ENCODE data around the gene RPS8. TPM values are rescaled to one million over a fixed set of nuclear protein-coding genes. Genes with fewer than 3 reads are reported as not detected.
"Not testable (repeated sequence)": the region's sequence is repeated elsewhere in the genome, so short reads cannot be mapped to it uniquely, and the experiment has no call there.

The RPS8 gene
- total and polyA plus RNA-seq, 2 experiments from 2014 or later: 534 to 2,166 TPM

- no peaks in the 10 kb centered on the region for H3K27me3 ChIP-seq
- H3K9me3 ChIP-seq (ENCODE audit: low read depth): no peaks in the 10 kb centered on the region
- H3K36me3 ChIP-seq: no peaks in the 10 kb centered on the region
- DNase-seq (ENCODE audit: low read depth in 1 of 2, low spot score in 1 of 2): peak; percentile 91 to 94
- TF ChIP-seq CTCF (IDR thresholded peaks at IDR 0.05; ENCODE audit: low read depth, low read length): peak; percentile 9
- H3K4me1 ChIP-seq (ENCODE audit: low read depth): no peaks in the 10 kb centered on the region
- peak overlapping the region; percentile 98 for H3K27ac ChIP-seq
- peak overlapping the region; percentile 23 for H3K4me3 ChIP-seq
These were observed 44.4 kb downstream of the RPS8 start for GRCh38 chr1:44819608-44820327.

GRCh38 chr1:44820328-44821239 is 45.2 kb downstream of the RPS8 start:
- H3K27me3 ChIP-seq: no peaks in the 10 kb centered on the region
- H3K4me1 ChIP-seq (ENCODE audit: low read depth): no peaks in the 10 kb centered on the region
- no peak for DNase-seq (ENCODE audit: low read depth in 1 of 2, low spot score in 1 of 2)
- peak overlapping the region; percentile 23 for H3K4me3 ChIP-seq
- peak overlapping the region; percentile 98 for H3K27ac ChIP-seq
- no peak for TF ChIP-seq CTCF (IDR thresholded peaks at IDR 0.05; ENCODE audit: low read depth, low read length)
- no peaks in the 10 kb centered on the region for H3K9me3 ChIP-seq (ENCODE audit: low read depth)
- no peaks in the 10 kb centered on the region for H3K36me3 ChIP-seq

- no peak for DNase-seq (ENCODE audit: low read depth in 1 of 2, low spot score in 1 of 2)
- H3K27me3 ChIP-seq: no peaks in the 10 kb centered on the region
- no peak for TF ChIP-seq CTCF (IDR thresholded peaks at IDR 0.05; ENCODE audit: low read depth, low read length)
These were observed 45.9 kb downstream of the RPS8 start for GRCh38 chr1:44821240-44821715.

GRCh38 chr1:44822131-44822701 is 46.9 kb downstream of the RPS8 start:
- no peak for TF ChIP-seq CTCF (IDR thresholded peaks at IDR 0.05; ENCODE audit: low read depth, low read length)
- no peaks in the 10 kb centered on the region for H3K9me3 ChIP-seq (ENCODE audit: low read depth)
- no peaks in the 10 kb centered on the region for H3K4me1 ChIP-seq (ENCODE audit: low read depth)
- no peak overlapping the region for H3K27ac ChIP-seq
- no peaks in the 10 kb centered on the region for H3K27me3 ChIP-seq
- DNase-seq (ENCODE audit: low read depth in 1 of 2, low spot score in 1 of 2): no peak
- no peaks in the 10 kb centered on the region for H3K36me3 ChIP-seq
- H3K4me3 ChIP-seq: no peak overlapping the region

More at GRCh38 chr1:44821240-44821715, 45.9 kb downstream of the RPS8 start:
- Histone ChIP-seq H3K9me3 (ENCODE audit: low read depth) (no peaks in the 10 kb centered on the region), H3K4me3 (no peak overlapping the region), H3K4me1 (ENCODE audit: low read depth) (no peaks in the 10 kb centered on the region), H3K27ac (no peak overlapping the region), H3K36me3 (no peaks in the 10 kb centered on the region)

- H3K36me3 ChIP-seq: no peaks in the 10 kb centered on the region
- DNase-seq (ENCODE audit: low read depth in 1 of 2, low spot score in 1 of 2): no peak
- no peaks in the 10 kb centered on the region for H3K27me3 ChIP-seq
- no peak overlapping the region for H3K4me3 ChIP-seq
- H3K4me1 ChIP-seq (ENCODE audit: low read depth): no peaks in the 10 kb centered on the region
- no peak for TF ChIP-seq CTCF (IDR thresholded peaks at IDR 0.05; ENCODE audit: low read depth, low read length)
- no peaks in the 10 kb centered on the region for H3K9me3 ChIP-seq (ENCODE audit: low read depth)
- H3K27ac ChIP-seq: no peak overlapping the region
These were observed 47.7 kb downstream of the RPS8 start for GRCh38 chr1:44822981-44823451.

GRCh38 chr1:44824392-44824791 is 49.1 kb downstream of the RPS8 start:
- not testable (repeated sequence) for H3K27ac ChIP-seq; H3K27me3 ChIP-seq; H3K4me1 ChIP-seq (ENCODE audit: low read depth); H3K36me3 ChIP-seq; H3K4me3 ChIP-seq; H3K9me3 ChIP-seq (ENCODE audit: low read depth); DNase-seq (ENCODE audit: low read depth in 1 of 2, low spot score in 1 of 2)
